Lung (tissue), 12 donors: Measurements from ENCODE around the gene MAB21L4. TPM values are rescaled to one million over a fixed set of nuclear protein-coding genes. Genes with fewer than 3 reads are reported as not detected.

ENCODE experiments used
- ATAC-seq: fragments of 200-7000 bp; cut with Tn5 transposase; one replicate; pipeline ENCODE4 v1.9.1; 2020; ENCODE audit warnings: moderate number of reproducible peaks; ENCODE audit not compliant: insufficient read depth, low FRiP score
- DNase-seq, 3 donors: peaks; one replicate each; pipeline ENCODE4 v3.0.0-alpha.2; 2013 to 2017
- H3K27ac ChIP-seq, 2 donors: one replicate each; pipeline ENCODE4 v1.5.1; 2013; ENCODE audit warnings: mild to moderate bottlenecking in 2 of 2, moderate library complexity in 2 of 2, control low read depth in 1 of 2, inconsistent platforms in 1 of 2, low read depth in 1 of 2, low read length in 1 of 2
- H3K27me3 ChIP-seq, 3 donors: one replicate each; pipeline ENCODE4 v1.5.1; 2013; ENCODE audit warnings: low read length in 2 of 3; ENCODE audit not compliant: control insufficient read depth in 3 of 3, insufficient read depth in 3 of 3
- H3K36me3 ChIP-seq, 4 donors: one replicate each; pipeline ENCODE4 v1.5.1; 2013; ENCODE audit warnings: low read length in 4 of 4, mild to moderate bottlenecking in 1 of 4, moderate library complexity in 1 of 4; ENCODE audit not compliant: control insufficient read depth in 4 of 4, insufficient read depth in 4 of 4
- H3K4me1 ChIP-seq, 5 donors: one replicate each; pipeline ENCODE4 v1.5.1; 2013; ENCODE audit warnings: low read length in 5 of 5, mild to moderate bottlenecking in 2 of 5, moderate library complexity in 1 of 5; ENCODE audit not compliant: control insufficient read depth in 5 of 5, insufficient read depth in 5 of 5
- H3K4me3 ChIP-seq: one replicate; pipeline ENCODE4 v1.5.1; 2013; ENCODE audit warnings: mild to moderate bottlenecking, control low read depth, moderate library complexity
- H3K9ac ChIP-seq, 2 donors: one replicate each; pipeline ENCODE4 v1.5.1; 2013; ENCODE audit warnings: low read length in 2 of 2, control low read depth in 1 of 2; ENCODE audit not compliant: insufficient read depth in 1 of 2
- H3K9me3 ChIP-seq, 4 donors: one replicate each; pipeline ENCODE4 v1.5.1; 2013; ENCODE audit warnings: low read length in 3 of 4, mild to moderate bottlenecking in 1 of 4, moderate library complexity in 1 of 4; ENCODE audit not compliant: control insufficient read depth in 4 of 4, insufficient read depth in 3 of 4
- CTCF ChIP-seq: IDR thresholded peaks from 2 replicates; pipeline ENCODE4 v1.5.1; 2012; ENCODE audit warnings: mild to moderate bottlenecking; ENCODE audit errors: control extremely low read depth, extremely low read depth
- WGBS, 2 donors: extraction: QIAGEN DNeasy Blood & Tissue Kit; methylation state at CpG; one replicate each; pipeline ENCODE4 v1.1.7; 2013; 5-methylcytosine and 5-hydroxymethylcytosine counted together
- polyA plus RNA-seq, 2 donors: library from polyadenylated mRNA; stranded (reverse); fragments of 200-250 nt; gene quantifications; one replicate each; pipeline ENCODE4 v1.2.1, GENCODE V29; 2013
- total RNA-seq, 2 donors: library from RNA; depleted of rRNA in 1 of 2; stranded (reverse); fragments of >200 nt in 1 of 2; gene quantifications; one replicate each; pipeline ENCODE4 v1.2.1, GENCODE V29; 2014 to 2021
- donor health status: control.
- donor health status: control.
- donor health status: Bipolar disorder and iron deficiency.
- donor health status: healthy.
- donor health status: DM: yes; HTN: yes; CAD: no.

Gene MAB21L4
- total and polyA plus RNA-seq, 4 donors: 2.9 to 21.1 (median 6.8) TPM

GRCh38 chr2:240871071-240871958 is 24.6 kb downstream of the MAB21L4 start:
- no peak overlapping the region for H3K4me3 ChIP-seq
- TF ChIP-seq CTCF: no peak
- DNase-seq (no peak), ATAC-seq (no peak)
- H3K36me3 ChIP-seq: no peaks in the 10 kb centered on the region
- H3K9ac ChIP-seq: no peak overlapping the region
- H3K4me1 ChIP-seq: peaks cover 0 to 16% (median 0%) of the 10 kb centered on the region in 5 donors
- H3K27ac ChIP-seq: no peak overlapping the region
- H3K27me3 ChIP-seq: no peaks in the 10 kb centered on the region
- 88 to 95% methylated on average over 14 to 16 of the region's 16 CpGs for WGBS, 2 donors
- H3K9me3 ChIP-seq: no peaks in the 10 kb centered on the region

DNA sequence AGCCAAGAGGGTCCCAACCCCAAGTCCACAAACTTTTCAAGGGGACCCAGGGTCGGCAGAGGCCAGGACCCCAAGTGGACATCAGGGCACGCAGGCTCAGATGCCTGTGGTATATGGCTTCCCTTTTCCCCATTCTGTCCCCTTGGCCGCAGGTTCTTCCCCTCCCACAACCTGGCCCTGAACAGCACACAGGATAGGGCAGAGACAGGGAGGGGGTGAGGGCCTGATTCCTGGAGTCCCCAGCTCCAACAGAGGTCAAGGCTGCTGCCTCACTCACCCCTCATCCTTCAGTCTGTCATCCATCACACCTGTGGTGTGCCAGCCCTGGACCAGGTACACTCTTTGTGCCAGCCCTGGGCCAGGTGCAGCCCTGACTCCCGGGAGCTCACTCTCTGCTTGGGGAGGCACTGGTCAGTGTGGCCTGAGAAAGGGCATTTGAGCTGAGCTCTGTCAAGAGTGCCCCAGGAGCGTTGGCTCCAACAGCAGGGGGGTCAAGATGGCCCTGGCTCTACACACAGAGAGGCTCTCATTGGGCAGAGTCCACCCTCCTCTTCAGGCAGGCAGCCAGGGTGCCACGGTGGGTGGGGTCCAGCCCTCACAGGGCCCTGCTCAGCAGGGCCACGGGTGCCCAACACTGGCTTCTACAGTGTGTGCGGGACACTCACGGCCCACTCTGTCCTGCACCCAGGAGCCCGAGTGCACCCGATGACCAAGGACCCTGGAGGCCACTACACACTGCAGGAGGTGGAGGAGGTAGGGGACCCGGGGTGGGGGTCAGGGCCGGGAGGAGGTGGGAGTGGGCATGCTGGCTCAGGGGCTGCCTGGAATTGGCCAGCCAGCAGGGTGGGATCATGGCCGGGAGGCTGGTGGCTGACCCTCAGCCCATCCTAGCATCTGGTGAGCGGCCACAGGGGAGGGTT is 25.7 kb downstream of the MAB21L4 start:
- whole genome bisulfite sequencing, 2 donors: 87 to 90% methylated on average over 15 of the region's 15 CpGs
- no peak for ATAC-seq
- no peak for TF ChIP-seq CTCF
- Histone ChIP-seq H3K4me3 (no peak overlapping the region), H3K27ac (no peak overlapping the region), H3K9me3 (no peaks in the 10 kb centered on the region), H3K36me3 (no peaks in the 10 kb centered on the region), H3K9ac (no peak overlapping the region), H3K27me3 (no peaks in the 10 kb centered on the region), H3K4me1 (peaks cover 0 to 13% (median 0%) of the 10 kb centered on the region in 5 donors)
- no peak for DNase-seq

DNA sequence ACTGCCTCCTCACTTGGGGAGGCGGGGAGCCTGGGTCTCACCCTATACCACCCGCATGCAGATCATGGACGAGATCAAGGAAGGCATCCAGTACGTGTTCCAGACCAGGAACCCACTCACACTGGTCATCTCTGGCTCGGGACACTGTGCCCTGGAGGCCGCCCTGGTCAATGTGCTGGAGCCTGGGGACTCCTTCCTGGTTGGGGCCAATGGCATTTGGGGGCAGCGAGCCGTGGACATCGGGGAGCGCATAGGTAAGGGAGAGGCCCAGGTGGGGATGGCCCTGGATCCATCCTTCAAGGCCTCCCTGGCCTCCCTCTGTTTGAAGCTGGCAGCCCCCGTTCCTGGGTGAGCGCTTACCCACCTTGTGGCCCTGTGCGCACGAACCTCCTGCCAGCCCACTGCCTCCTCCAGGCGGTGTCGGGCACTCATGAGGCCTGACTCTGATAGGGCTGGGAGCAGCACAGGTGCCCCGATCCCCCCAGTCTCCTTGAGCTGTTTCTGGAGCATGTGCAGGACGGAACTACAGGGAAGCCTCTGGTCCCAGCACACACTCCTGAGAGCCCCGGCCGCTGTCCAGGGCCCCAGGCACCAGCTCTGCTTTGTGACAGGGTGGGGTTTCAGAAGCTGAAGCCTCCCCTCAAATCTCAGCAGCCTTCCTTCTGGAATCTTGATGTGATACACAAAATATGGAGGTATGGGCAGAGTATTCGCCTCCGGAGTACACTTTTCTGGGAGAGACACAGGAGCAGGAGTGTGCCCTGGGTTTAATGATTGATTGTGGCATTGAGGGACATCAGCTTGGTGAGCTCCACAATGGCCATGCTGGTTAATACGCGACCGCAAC is 26.6 kb downstream of the MAB21L4 start:
- 93 to 94% methylated on average over 22 to 25 of the region's 25 CpGs for WGBS, 2 donors
- ATAC-seq (no peak), DNase-seq (no peak)

More for the DNA sequence above, 26.6 kb downstream of the MAB21L4 start:
- Histone ChIP-seq H3K9ac (no peak overlapping the region), H3K27me3 (no peaks in the 10 kb centered on the region), H3K36me3 (no peaks in the 10 kb centered on the region), H3K9me3 (no peaks in the 10 kb centered on the region), H3K27ac (no peak overlapping the region), H3K4me1 (peaks cover 0 to 4% (median 0%) of the 10 kb centered on the region in 5 donors), H3K4me3 (no peak overlapping the region)
- TF ChIP-seq CTCF: no peak
